Activated CD4-positive, alpha-beta T cell treated with anti-CD3 and anti-CD28 coated beads, Interleukin-2, amount 50 U/mL, for 16 hours (primary cell): Measurements from ENCODE around the gene ALS2.
"Not testable (repeated sequence)": the region's sequence is repeated elsewhere in the genome, so short reads cannot be mapped to it uniquely, and the experiment has no call there.

Experiments used
- DNase-seq: peaks from one replicate; pipeline ENCODE4 v3.0.0-alpha.2; 2020

ALS2 gene

GRCh38 chr2:201793631-201794030 lies 12.9 kb upstream of the ALS2 start:
- no peak for DNase-seq

- no peak for DNase-seq
Measured at GRCh38 chr2:201790989-201791388, 10.3 kb upstream of the ALS2 start.

GRCh38 chr2:201790291-201790690 lies 9.6 kb upstream of the ALS2 start:
- DNase-seq, result no peak

GRCh38 chr2:201789395-201789794 lies 8.7 kb upstream of the ALS2 start:
- DNase-seq, result no peak

GRCh38 chr2:201788371-201788770 lies 7.6 kb upstream of the ALS2 start:
- DNase-seq, result no peak

GRCh38 chr2:201786471-201786870 lies 5.7 kb upstream of the ALS2 start:
- DNase-seq, result no peak

GRCh38 chr2:201785135-201785534 lies 4.4 kb upstream of the ALS2 start:
- no peak for DNase-seq

- no peak for DNase-seq
Measured at GRCh38 chr2:201784563-201784962, 3.8 kb upstream of the ALS2 start.

GRCh38 chr2:201781557-201782051 lies 871 bp upstream of the ALS2 start:
- DNase-seq, result no peak

GRCh38 chr2:201779901-201780673 lies 646 bp downstream of the ALS2 start:
- no peak for DNase-seq

GRCh38 chr2:201777869-201778268 lies 2.9 kb downstream of the ALS2 start:
- DNase-seq, result no peak

GRCh38 chr2:201777043-201777442 lies 3.7 kb downstream of the ALS2 start:
- DNase-seq, result no peak

GRCh38 chr2:201775326-201775725 lies 5.4 kb downstream of the ALS2 start:
- no peak for DNase-seq

GRCh38 chr2:201774546-201774945 lies 6.2 kb downstream of the ALS2 start:
- DNase-seq, result no peak

- DNase-seq, result no peak
Measured at GRCh38 chr2:201773990-201774389, 6.7 kb downstream of the ALS2 start.

- no peak for DNase-seq
Measured at GRCh38 chr2:201769666-201770373, 10.9 kb downstream of the ALS2 start.

- no peak for DNase-seq
Measured at GRCh38 chr2:201768918-201769317, 11.8 kb downstream of the ALS2 start.

- DNase-seq, result no peak
Measured at GRCh38 chr2:201765799-201766198, 14.9 kb downstream of the ALS2 start.

GRCh38 chr2:201764469-201764868 lies 16.3 kb downstream of the ALS2 start:
- not testable (repeated sequence) for DNase-seq

GRCh38 chr2:201761101-201761500 lies 19.6 kb downstream of the ALS2 start:
- no peak for DNase-seq

- DNase-seq, result no peak
Measured at GRCh38 chr2:201759567-201759966, 21.2 kb downstream of the ALS2 start.

- no peak for DNase-seq
Measured at GRCh38 chr2:201758873-201759272, 21.9 kb downstream of the ALS2 start.

GRCh38 chr2:201758234-201758633 lies 22.5 kb downstream of the ALS2 start:
- DNase-seq, result no peak

GRCh38 chr2:201754717-201755415 lies 25.9 kb downstream of the ALS2 start:
- no peak for DNase-seq
